PC-3 (cell line): ENCODE results near the gene ARID4A. TPM values are rescaled to one million over a fixed set of nuclear protein-coding genes. Genes with fewer than 3 reads are reported as not detected.

Experiments used
- ATAC-seq: fragments of 200-7000 bp; cut with Tn5 transposase; 2 replicates; pipeline ENCODE4 v1.9.1; 2020; ENCODE audit warnings: mild to moderate bottlenecking, moderate library complexity
- BruUV-seq: library from RNA; stranded (reverse); fragments of 400-500 nt; replicated peaks from 2 replicates; lab custom pipeline; 2021; lab: Mats Ljungman, UMichigan
- CTCF ChIA-PET: fragments of 300-600 bp; sonication (Branson Sonifier 250); formaldehyde crosslinking; loops from one replicate; lab custom pipeline; 2022; ENCODE audit warnings: antibody characterized with exemption; lab: Charles Lee
- POLR2A ChIA-PET: fragments of 300-600 bp; sonication (Branson Sonifier 250); formaldehyde crosslinking; loops from one replicate; lab custom pipeline; 2022; ENCODE audit warnings: antibody characterized with exemption; ENCODE audit not compliant: unreplicated experiment; lab: Charles Lee
- DNase-seq: peaks from one replicate; pipeline ENCODE4 v3.0.0-alpha.2; 2015
- H2AFZ ChIP-seq: fragments of 300-600 bp; sonication (generic); 2 replicates; pipeline ENCODE4 v1.6.0; 2016; ENCODE audit warnings: antibody characterized with exemption, low read length
- H3F3A ChIP-seq: fragments of 300-600 bp; sonication (generic); one replicate; pipeline ENCODE4 v1.6.0; 2017; ENCODE audit warnings: antibody characterized with exemption, low read length, control low read depth, mild to moderate bottlenecking; ENCODE audit not compliant: unreplicated experiment
- H3K27ac ChIP-seq: fragments of 300-600 bp; sonication (generic); 2 replicates; pipeline ENCODE4 v1.5.1; 2016; ENCODE audit warnings: mild to moderate bottlenecking, low read length
- H3K27me3 ChIP-seq: fragments of 300-600 bp; sonication (generic); 2 replicates; pipeline ENCODE4 v1.6.1; 2016; ENCODE audit warnings: low read length, mixed read lengths
- H3K36me3 ChIP-seq: fragments of 300-600 bp; sonication (generic); 2 replicates; pipeline ENCODE4 v1.6.1; 2016; ENCODE audit warnings: low read depth, mixed run types, low read length, mixed read lengths
- H3K4me1 ChIP-seq: fragments of 300-600 bp; sonication (generic); 2 replicates; pipeline ENCODE4 v1.5.1; 2016; ENCODE audit warnings: low read length; ENCODE audit not compliant: insufficient read depth
- H3K4me2 ChIP-seq: fragments of 300-600 bp; sonication (generic); 2 replicates; pipeline ENCODE4 v1.6.0; 2016; ENCODE audit warnings: low read length
- H3K4me3 ChIP-seq: fragments of 300-600 bp; sonication (generic); 2 replicates; pipeline ENCODE4 v1.5.1; 2016; ENCODE audit warnings: mild to moderate bottlenecking, low read length, mixed read lengths
- H3K79me2 ChIP-seq: fragments of 300-600 bp; sonication (generic); 2 replicates; pipeline ENCODE4 v1.6.1; 2017; ENCODE audit warnings: low read length, mixed read lengths
- H3K9ac ChIP-seq: fragments of 300-600 bp; sonication (generic); 2 replicates; pipeline ENCODE4 v1.6.0; 2016; ENCODE audit warnings: mild to moderate bottlenecking, low read length
- H3K9me2 ChIP-seq: fragments of 300-600 bp; sonication (generic); replicated peaks from 2 replicates; pipeline ENCODE4 v1.6.1; 2016; ENCODE audit warnings: mixed run types, low read length, mixed read lengths
- H3K9me3 ChIP-seq: fragments of 300-600 bp; sonication (generic); 2 replicates; pipeline ENCODE4 v1.6.1; 2016; ENCODE audit warnings: low read length, mixed read lengths
- H4K20me1 ChIP-seq: fragments of 300-600 bp; sonication (generic); 2 replicates; pipeline ENCODE4 v1.6.1; 2016; ENCODE audit warnings: low read length, mixed read lengths
- EZH2 ChIP-seq: fragments of 300-600 bp; sonication (generic); IDR thresholded peaks from one replicate; pipeline ENCODE4 v1.6.1; 2017; ENCODE audit warnings: antibody characterized with exemption, mild to moderate bottlenecking, low read length; ENCODE audit not compliant: unreplicated experiment
- EZH2phosphoT487 ChIP-seq: fragments of 300-600 bp; sonication (generic); IDR thresholded peaks from 2 replicates; pipeline ENCODE4 v1.6.1; 2018; ENCODE audit warnings: mild to moderate bottlenecking, antibody characterized with exemption, low read length, borderline replicate concordance
- intact Hi-C: fragments of 100-400 bp; cut with micrococcal nuclease; formaldehyde crosslinking; loops from 2 replicates; pipeline ENCODE4 v1.9.0; 2023
- total RNA-seq: library from RNA; depleted of rRNA; stranded (reverse); fragments of >200 nt; gene quantifications from 2 replicates; pipeline ENCODE4 v1.2.3, GENCODE V29; 2014
- TF ChIP-seq, protein P1 (sequence below): fragments of 300-600 bp; sonication (generic); conservative IDR thresholded peaks from 2 replicates; pipeline ENCODE4 v1.5.1; 2017; ENCODE audit warnings: antibody characterized with exemption, low read depth, mild to moderate bottlenecking, low read length

The ARID4A gene
- total RNA-seq, 1 experiment from 2014 or later = 7.3 TPM

DNA sequence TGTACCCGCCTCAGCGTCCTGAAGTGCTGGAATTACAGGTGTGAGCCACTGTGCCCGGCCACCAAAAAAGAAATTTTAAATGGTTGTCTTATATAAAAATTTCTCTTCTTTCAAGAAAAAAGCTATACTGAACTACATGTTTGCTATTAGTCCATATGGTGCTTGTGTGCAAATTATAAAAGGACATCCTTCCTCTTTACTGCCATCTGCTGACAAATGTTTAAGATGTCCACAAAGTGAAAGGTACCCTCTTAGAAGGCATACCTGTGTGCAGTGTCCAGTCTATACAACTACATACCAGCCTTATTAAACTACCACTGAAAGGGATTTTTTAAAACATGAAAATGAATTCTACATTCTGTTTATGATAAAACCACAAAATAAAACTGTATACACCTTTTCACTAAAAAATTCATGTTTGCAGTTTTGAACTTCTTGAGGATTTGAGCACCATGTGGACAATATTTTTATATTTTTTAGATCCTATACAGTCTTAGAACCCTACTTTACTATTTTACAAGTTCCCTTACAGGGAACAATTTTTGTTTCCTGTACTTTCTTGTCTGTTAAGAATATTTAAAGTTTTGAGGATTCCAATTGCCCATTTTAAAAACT, 64.5 kb downstream of the ARID4A start:
- CTCF ChIA-PET = no interaction called here
- no peaks in the 10 kb centered on the region for H3K9me2 ChIP-seq
- no peak overlapping the region for H3K9ac ChIP-seq
- TF ChIP-seq, protein P1, sequence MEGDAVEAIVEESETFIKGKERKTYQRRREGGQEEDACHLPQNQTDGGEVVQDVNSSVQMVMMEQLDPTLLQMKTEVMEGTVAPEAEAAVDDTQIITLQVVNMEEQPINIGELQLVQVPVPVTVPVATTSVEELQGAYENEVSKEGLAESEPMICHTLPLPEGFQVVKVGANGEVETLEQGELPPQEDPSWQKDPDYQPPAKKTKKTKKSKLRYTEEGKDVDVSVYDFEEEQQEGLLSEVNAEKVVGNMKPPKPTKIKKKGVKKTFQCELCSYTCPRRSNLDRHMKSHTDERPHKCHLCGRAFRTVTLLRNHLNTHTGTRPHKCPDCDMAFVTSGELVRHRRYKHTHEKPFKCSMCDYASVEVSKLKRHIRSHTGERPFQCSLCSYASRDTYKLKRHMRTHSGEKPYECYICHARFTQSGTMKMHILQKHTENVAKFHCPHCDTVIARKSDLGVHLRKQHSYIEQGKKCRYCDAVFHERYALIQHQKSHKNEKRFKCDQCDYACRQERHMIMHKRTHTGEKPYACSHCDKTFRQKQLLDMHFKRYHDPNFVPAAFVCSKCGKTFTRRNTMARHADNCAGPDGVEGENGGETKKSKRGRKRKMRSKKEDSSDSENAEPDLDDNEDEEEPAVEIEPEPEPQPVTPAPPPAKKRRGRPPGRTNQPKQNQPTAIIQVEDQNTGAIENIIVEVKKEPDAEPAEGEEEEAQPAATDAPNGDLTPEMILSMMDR = peak; percentile 87
- TF ChIP-seq EZH2 = no peak
- intact Hi-C loops = loop anchor here (1.0 kb wide), 1 partner anchor 255 kb away; no protein-coding TSS in a partner anchor
- DNase-seq = peak; percentile 85
- H3K4me2 ChIP-seq = no peak overlapping the region
- H3F3A ChIP-seq = no peaks in the 10 kb centered on the region
- peaks cover 53% of the 10 kb centered on the region; the same call in 1 of the 2 replicates for H3K36me3 ChIP-seq
- H2AFZ ChIP-seq = no peak overlapping the region
- BruUV-seq = no TSS peak
- POLR2A ChIA-PET = no interaction called here
- ATAC-seq = peak; percentile 100
- no peak overlapping the region for H3K4me3 ChIP-seq
- H4K20me1 ChIP-seq = no peaks in the 10 kb centered on the region
- no peaks in the 10 kb centered on the region for H3K27me3 ChIP-seq
- no peaks in the 10 kb centered on the region for H3K4me1 ChIP-seq
- H3K79me2 ChIP-seq = no peaks in the 10 kb centered on the region
- H3K9me3 ChIP-seq = no peaks in the 10 kb centered on the region
- no peak overlapping the region for H3K27ac ChIP-seq

DNA sequence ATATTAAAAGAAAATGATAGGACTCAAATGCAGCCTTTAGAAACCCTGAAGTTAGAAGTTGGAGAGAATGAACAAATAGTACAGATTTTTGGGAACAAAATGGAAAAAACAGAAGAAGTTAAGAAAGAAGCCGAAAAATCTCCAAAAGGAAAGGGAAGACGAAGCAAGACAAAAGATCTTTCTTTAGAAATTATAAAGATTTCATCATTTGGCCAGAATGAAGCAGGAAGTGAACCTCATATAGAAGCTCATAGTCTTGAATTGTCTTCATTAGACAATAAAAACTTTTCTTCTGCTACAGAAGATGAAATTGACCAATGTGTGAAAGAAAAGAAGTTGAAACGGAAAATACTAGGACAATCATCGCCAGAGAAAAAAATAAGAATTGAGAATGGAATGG, 66.0 kb downstream of the ARID4A start:
- Histone ChIP-seq H3K27me3 (no peaks in the 10 kb centered on the region), H2AFZ (no peak overlapping the region), H3K36me3 (peaks cover 60% of the 10 kb centered on the region; the same call in 1 of the 2 replicates), H3K9ac (no peak overlapping the region), H3K9me2 (no peaks in the 10 kb centered on the region), H3K4me1 (no peaks in the 10 kb centered on the region), H4K20me1 (no peaks in the 10 kb centered on the region), H3F3A (no peaks in the 10 kb centered on the region), H3K4me3 (no peak overlapping the region), H3K4me2 (no peak overlapping the region), H3K27ac (no peak overlapping the region), H3K79me2 (no peaks in the 10 kb centered on the region), H3K9me3 (no peaks in the 10 kb centered on the region)
- TF ChIP-seq EZH2 (no peak), EZH2phosphoT487 (no peak)
- TF ChIP-seq, protein P1 = no peak
- POLR2A ChIA-PET = no interaction called here
- DNase-seq (no peak), ATAC-seq (no peak)
- intact Hi-C loops = no loop called here
- BruUV-seq = no TSS peak
- CTCF ChIA-PET = no interaction called here

DNA sequence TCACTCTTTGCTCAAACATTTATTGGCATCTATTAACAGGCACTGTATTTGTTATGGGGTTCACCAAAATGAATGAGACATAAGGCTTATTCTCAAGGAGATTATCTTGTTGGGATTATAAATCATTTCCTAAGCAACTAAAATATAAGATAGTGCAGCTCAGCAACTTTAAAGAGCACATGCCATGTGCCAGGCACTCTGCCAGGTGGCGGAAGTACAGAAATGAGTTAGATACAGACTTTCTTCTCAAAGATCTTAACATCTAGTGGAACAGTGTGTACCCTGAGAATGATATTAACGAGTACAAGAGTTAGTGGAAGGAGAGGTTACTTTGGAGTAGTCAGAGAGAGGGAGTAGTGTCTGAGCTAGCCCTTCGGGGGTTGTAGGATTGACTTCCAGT, 68.9 kb downstream of the ARID4A start:
- H3K4me3 ChIP-seq = no peak overlapping the region
- H3K79me2 ChIP-seq = no peaks in the 10 kb centered on the region
- H2AFZ ChIP-seq = no peak overlapping the region
- TF ChIP-seq, protein P1 = no peak
- no peak for TF ChIP-seq EZH2
- no peak for TF ChIP-seq EZH2phosphoT487
- no peaks in the 10 kb centered on the region for H4K20me1 ChIP-seq
- intact Hi-C loops = no loop called here
- DNase-seq (no peak), ATAC-seq (no peak)
- H3K27me3 ChIP-seq = no peaks in the 10 kb centered on the region
- no peaks in the 10 kb centered on the region for H3F3A ChIP-seq
- peaks cover 48% of the 10 kb centered on the region; the same call in 1 of the 2 replicates for H3K36me3 ChIP-seq
- no peaks in the 10 kb centered on the region for H3K9me3 ChIP-seq
- H3K9me2 ChIP-seq = no peaks in the 10 kb centered on the region
- CTCF ChIA-PET = no interaction called here
- H3K4me2 ChIP-seq = no peak overlapping the region
- H3K9ac ChIP-seq = no peak overlapping the region
- H3K4me1 ChIP-seq = no peaks in the 10 kb centered on the region
- POLR2A ChIA-PET = no interaction called here
- H3K27ac ChIP-seq = no peak overlapping the region
- BruUV-seq = no TSS peak
